ENCODE results near the gene TLE3. TPM values are rescaled to one million over a fixed set of nuclear protein-coding genes. Genes with fewer than 3 reads are reported as not detected.

TLE3 gene
- total RNA-seq, 4 donors from 2014 or later: 4.6 to 35.3 (median 13.3) TPM

- ATAC-seq (no peak), DNase-seq (no peak)
- no peaks in the 10 kb centered on the region for H3K36me3 ChIP-seq
- in situ Hi-C loops (cut with MboI; ENCODE audit: low sequenced_read_pairs in 4 of 4) (no loop called here), intact Hi-C loops (cut with DNase I; ENCODE audit: low total_unique reads) (no loop called here)
- no peaks in the 10 kb centered on the region for H3K4me1 ChIP-seq
- H3K27ac ChIP-seq: no peak overlapping the region
- no peaks in the 10 kb centered on the region for H3K27me3 ChIP-seq
- no peak overlapping the region for H3K4me3 ChIP-seq
- peaks cover 0 to 5% (median 0%) of the 10 kb centered on the region in 3 donors for H3K9me3 ChIP-seq
- TF ChIP-seq POLR2A (IDR thresholded peaks at IDR 0.05) (no peak), CTCF (IDR thresholded peaks at IDR 0.05 in 4 of 5, conservative IDR thresholded peaks at IDR 0.05 in 1 of 5) (no peak)
These were observed 94.8 kb downstream of the TLE3 start for GRCh38 chr15:70002897-70003296.

DNA sequence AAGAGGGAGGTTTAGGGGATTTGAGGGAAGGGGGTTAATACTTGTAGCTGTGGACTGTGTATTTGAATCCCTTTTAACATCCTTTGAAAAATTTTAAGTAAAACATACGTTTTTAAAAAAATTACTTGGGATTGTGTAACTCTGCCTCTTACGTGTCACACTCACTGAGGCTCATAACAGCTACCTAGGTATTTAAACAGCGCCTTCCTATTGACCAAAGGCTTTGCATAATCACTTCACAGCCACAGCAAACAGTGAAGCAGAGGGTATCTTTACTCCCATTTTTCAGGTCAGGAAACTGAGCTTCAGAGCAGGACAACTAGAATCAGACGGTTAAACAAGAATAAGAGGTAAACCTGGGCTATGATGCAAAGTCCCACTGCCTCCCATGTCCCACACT is 95.9 kb downstream of the TLE3 start:
- H3K4me3 ChIP-seq: no peak overlapping the region
- H3K4me1 ChIP-seq: no peaks in the 10 kb centered on the region
- no peak for TF ChIP-seq POLR2A (IDR thresholded peaks at IDR 0.05)
- no peak for TF ChIP-seq CTCF (IDR thresholded peaks at IDR 0.05 in 4 of 5, conservative IDR thresholded peaks at IDR 0.05 in 1 of 5)
- no peak for DNase-seq
- no peak for ATAC-seq
- no peaks in the 10 kb centered on the region for H3K36me3 ChIP-seq
- in situ Hi-C loops (cut with MboI; ENCODE audit: low sequenced_read_pairs in 4 of 4) (no loop called here), intact Hi-C loops (cut with DNase I; ENCODE audit: low total_unique reads) (no loop called here)
- no peak overlapping the region for H3K27ac ChIP-seq
- no peaks in the 10 kb centered on the region for H3K27me3 ChIP-seq
- peaks cover 0 to 5% (median 0%) of the 10 kb centered on the region in 3 donors for H3K9me3 ChIP-seq

GRCh38 chr15:69999392-70000085 is 98.2 kb downstream of the TLE3 start:
- H3K4me3 ChIP-seq: no peak overlapping the region
- in situ Hi-C loops (cut with MboI; ENCODE audit: low sequenced_read_pairs in 4 of 4) (no loop called here), intact Hi-C loops (cut with DNase I; ENCODE audit: low total_unique reads) (no loop called here)
- ATAC-seq (no peak), DNase-seq (no peak)
- no peak for TF ChIP-seq CTCF (IDR thresholded peaks at IDR 0.05 in 4 of 5, conservative IDR thresholded peaks at IDR 0.05 in 1 of 5)
- no peak for TF ChIP-seq POLR2A (IDR thresholded peaks at IDR 0.05)
- no peaks in the 10 kb centered on the region for H3K4me1 ChIP-seq
- no peaks in the 10 kb centered on the region for H3K27me3 ChIP-seq
- H3K36me3 ChIP-seq: no peaks in the 10 kb centered on the region
- peaks cover 0 to 5% (median 0%) of the 10 kb centered on the region in 3 donors for H3K9me3 ChIP-seq
- H3K27ac ChIP-seq: no peak overlapping the region

- Histone ChIP-seq H3K27me3 (no peaks in the 10 kb centered on the region), H3K9me3 (peaks cover 0 to 5% (median 0%) of the 10 kb centered on the region in 3 donors), H3K36me3 (no peaks in the 10 kb centered on the region), H3K4me3 (no peak overlapping the region), H3K27ac (no peak overlapping the region), H3K4me1 (no peaks in the 10 kb centered on the region)
- DNase-seq (no peak), ATAC-seq (no peak)
- TF ChIP-seq CTCF (IDR thresholded peaks at IDR 0.05 in 4 of 5, conservative IDR thresholded peaks at IDR 0.05 in 1 of 5): no peak
- no peak for TF ChIP-seq POLR2A (IDR thresholded peaks at IDR 0.05)
- in situ Hi-C loops (cut with MboI; ENCODE audit: low sequenced_read_pairs in 4 of 4) (no loop called here), intact Hi-C loops (cut with DNase I; ENCODE audit: low total_unique reads) (no loop called here)
These were observed 99.0 kb downstream of the TLE3 start for GRCh38 chr15:69998541-69999391.

Data from gastrocnemius medialis (tissue), 4 donors.